Muscle of leg (tissue), 16 donors: ENCODE data around the gene SPEF1. TPM values are rescaled to one million over a fixed set of nuclear protein-coding genes. Genes with fewer than 3 reads are reported as not detected.
"Not testable (repeated sequence)": the region's sequence is repeated elsewhere in the genome, so short reads cannot be mapped to it uniquely, and the experiment has no call there.

Source experiments
- DNase-seq: peaks from one replicate; pipeline ENCODE4 v3.0.0; 2013
- H3K27ac ChIP-seq: one replicate; pipeline ENCODE4 v1.5.1; 2013; ENCODE audit warnings: mild to moderate bottlenecking, low read length, control low read depth
- H3K27me3 ChIP-seq: one replicate; pipeline ENCODE4 v1.6.1; 2013; ENCODE audit warnings: low read length; ENCODE audit not compliant: control insufficient read depth, insufficient read depth
- H3K36me3 ChIP-seq: one replicate; pipeline ENCODE4 v1.6.1; 2013; ENCODE audit warnings: low read length; ENCODE audit not compliant: control insufficient read depth, insufficient read depth
- H3K4me1 ChIP-seq: one replicate; pipeline ENCODE4 v1.6.1; 2013; ENCODE audit warnings: low read length; ENCODE audit not compliant: control insufficient read depth, insufficient read depth
- H3K4me3 ChIP-seq: one replicate; pipeline ENCODE4 v1.5.1; 2013; ENCODE audit warnings: low read length, control low read depth
- H3K9me3 ChIP-seq: replicated peaks from 2 replicates; pipeline ENCODE4 v1.6.1; 2013; ENCODE audit warnings: low read depth, low read length; ENCODE audit not compliant: control insufficient read depth
- WGBS: methylation state at CpG from one replicate; pipeline ENCODE4 v1.1.5; 2013; ENCODE audit warnings: missing lambda C conversion rate; ENCODE audit not compliant: insufficient coverage; 5-methylcytosine and 5-hydroxymethylcytosine counted together
- long read RNA-seq, 11 donors: transcript quantifications; one replicate each; lab custom pipeline, GENCODE V29; 2026
- polyA plus RNA-seq, 8 donors: library from polyadenylated mRNA; unstranded; fragments of 120-200 nt; gene quantifications; one replicate each; pipeline versions ENCODE4 v1.2.1 to v1.2.3, GENCODE V29; 2013; ENCODE audit warnings: inconsistent platforms in 1 of 8, low replicate concordance in 1 of 8; ENCODE audit not compliant: insufficient read length in 8 of 8, insufficient read depth in 1 of 8
- total RNA-seq: library from RNA; stranded (reverse); fragments of 120-200 nt; gene quantifications from one replicate; pipeline ENCODE4 v1.2.4, GENCODE V29; 2013

The SPEF1 gene, protein sequence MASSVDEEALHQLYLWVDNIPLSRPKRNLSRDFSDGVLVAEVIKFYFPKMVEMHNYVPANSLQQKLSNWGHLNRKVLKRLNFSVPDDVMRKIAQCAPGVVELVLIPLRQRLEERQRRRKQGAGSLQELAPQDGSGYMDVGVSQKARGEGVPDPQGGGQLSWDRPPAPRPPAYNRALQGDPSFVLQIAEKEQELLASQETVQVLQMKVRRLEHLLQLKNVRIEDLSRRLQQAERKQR
- total RNA-seq (0.09 TPM), polyA plus RNA-seq (under 1 TPM in 2 of 8 donors, not detected in 6; 0.12 to 0.21 TPM)
- long read RNA-seq, donor 1, result 0 reads
- long read RNA-seq, donor 2, result 0 reads
- long read RNA-seq, donor 3, result 0 reads
- long read RNA-seq, donor 4, result 0 reads
- long read RNA-seq, donor 5, result 0 reads
- long read RNA-seq, donor 6, result 0 reads
- long read RNA-seq, donor 7, result 0 reads
- long read RNA-seq, donor 8, result 0 reads
- long read RNA-seq, donor 9, result 0 reads
- long read RNA-seq, donor 10, result 0 reads
- long read RNA-seq, donor 11, result 0 reads

DNA sequence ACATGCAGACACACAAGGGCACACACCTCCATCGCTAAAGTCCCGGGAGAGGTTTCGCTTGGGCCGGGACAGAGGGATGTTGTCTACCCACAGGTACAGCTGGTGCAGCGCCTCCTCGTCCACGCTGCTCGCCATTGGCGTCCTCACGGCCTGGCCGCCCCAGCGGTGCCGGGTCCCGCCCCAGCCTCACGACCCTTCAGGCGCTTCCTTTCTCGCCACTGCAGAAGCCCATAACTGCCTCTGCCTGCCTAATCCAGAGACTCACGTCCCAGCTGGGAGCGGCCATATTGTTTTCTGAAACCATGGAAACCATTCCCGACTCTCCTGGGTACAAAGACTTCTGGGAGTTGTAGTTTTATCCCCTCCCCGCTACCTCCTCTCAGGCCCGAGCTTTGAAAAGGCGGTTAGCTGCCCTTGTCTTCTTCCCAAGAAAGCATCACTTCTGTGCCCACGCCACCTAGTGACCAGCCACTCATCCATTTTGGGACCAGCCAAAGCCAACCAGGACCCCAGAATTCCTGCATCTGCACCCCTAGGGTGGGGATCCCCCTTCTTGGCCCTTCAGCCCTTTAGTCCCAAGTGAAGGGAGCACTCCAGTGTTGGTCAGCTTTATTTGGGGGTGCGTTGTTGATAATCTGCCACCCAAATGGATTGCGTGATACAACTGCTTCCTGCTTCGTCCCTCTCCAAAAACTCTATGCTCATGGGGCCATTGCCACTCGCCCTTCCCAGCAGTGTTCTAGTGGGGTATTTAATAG lies at the start of gene SPEF1:
SPEF1 (minus strand) TSS at position 296 of the 758 bp plus-strand sequence; CDS start at position 135, 161 bp downstream.
- Histone ChIP-seq H3K4me1 (peaks cover 50% of the 10 kb centered on the region), H3K27me3 (peaks cover 31% of the 10 kb centered on the region), H3K36me3 (peaks cover 20% of the 10 kb centered on the region), H3K4me3 (peak within 1 kb of the TSS; percentile 21), H3K9me3 (no peaks in the 10 kb centered on the region), H3K27ac (peak within 1 kb of the TSS; percentile 25)
- DNase-seq, result peak; percentile 97
- 5% methylated on average over 22 of the region's 28 CpGs for WGBS

DNA sequence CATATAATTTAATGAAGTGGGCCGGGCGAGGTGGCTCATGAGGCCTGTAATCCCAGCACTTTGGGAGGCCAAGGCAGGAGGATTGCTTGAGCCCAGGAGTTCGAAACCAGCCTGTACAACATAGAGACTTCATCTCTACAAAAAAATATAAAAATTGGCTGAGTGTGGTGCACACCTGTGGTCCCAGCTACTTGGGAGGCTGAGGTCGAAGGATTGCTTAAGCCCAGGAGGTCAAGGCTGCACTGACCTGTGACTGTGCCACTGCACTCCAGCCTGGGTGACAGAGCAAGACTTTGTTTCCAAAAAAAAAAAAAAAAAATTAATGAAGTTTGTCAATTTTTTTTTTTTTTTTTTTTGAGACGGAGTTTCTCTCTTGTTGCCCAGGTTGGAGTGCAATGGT lies 48.6 kb upstream of the SPEF1 start:
- H3K27me3 ChIP-seq, H3K27ac ChIP-seq, DNase-seq, H3K9me3 ChIP-seq, H3K4me1 ChIP-seq, H3K4me3 ChIP-seq: not testable (repeated sequence)
- H3K36me3 ChIP-seq, result peaks cover 18% of the 10 kb centered on the region
- WGBS, result 100% methylated on average over 2 of the region's 5 CpGs

DNA sequence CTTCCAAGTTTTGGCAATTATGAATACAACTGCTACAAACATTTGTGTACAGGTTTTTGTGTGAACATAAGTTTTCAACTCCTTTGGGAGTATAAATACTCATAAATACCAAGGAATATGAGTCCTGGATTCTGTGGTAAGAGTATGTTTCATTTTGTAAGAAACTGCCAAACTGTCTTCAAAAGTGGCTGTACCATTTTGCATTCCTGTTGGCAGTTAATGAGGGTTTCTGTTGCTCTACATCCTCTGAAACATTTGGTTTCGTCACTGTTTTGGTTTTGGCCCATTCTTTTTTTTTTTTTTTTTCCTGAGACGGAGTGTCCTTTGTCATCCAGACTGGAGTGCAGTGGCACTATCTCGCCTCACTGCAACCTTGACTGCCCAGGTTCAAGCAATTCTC lies 47.5 kb upstream of the SPEF1 start:
- 93% methylated on average over 3 of the region's 3 CpGs for WGBS
- peaks cover 29% of the 10 kb centered on the region for H3K36me3 ChIP-seq
- H3K27ac ChIP-seq, result no peak overlapping the region
- no peaks in the 10 kb centered on the region for H3K4me1 ChIP-seq
- H3K9me3 ChIP-seq, result no peaks in the 10 kb centered on the region
- DNase-seq, result no peak
- H3K4me3 ChIP-seq, result no peak overlapping the region
- H3K27me3 ChIP-seq, result no peaks in the 10 kb centered on the region

DNA sequence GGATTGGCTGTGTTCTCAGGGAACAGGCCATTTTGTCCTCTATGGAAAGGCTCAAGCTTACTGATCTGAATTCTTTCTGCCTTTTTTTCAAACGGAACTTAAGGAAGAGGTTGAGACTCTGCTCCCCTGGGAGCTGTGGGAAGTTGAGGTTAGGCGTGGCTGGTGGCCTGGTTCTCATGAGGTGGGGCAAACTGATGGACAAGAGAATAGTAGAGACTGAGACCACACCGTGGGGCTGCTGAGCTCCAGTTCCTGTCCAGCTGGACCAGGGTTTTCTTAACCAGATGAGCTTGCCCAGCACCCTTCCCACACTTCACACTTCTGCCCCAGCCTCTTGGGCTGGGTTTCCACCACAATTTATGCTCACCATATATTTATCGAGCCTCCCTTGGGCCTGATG lies 45.2 kb upstream of the SPEF1 start:
- Histone ChIP-seq H3K4me3 (no peak overlapping the region), H3K9me3 (no peaks in the 10 kb centered on the region), H3K27me3 (no peaks in the 10 kb centered on the region), H3K27ac (no peak overlapping the region), H3K4me1 (peaks cover 2% of the 10 kb centered on the region), H3K36me3 (peaks cover 45% of the 10 kb centered on the region)
- 84% methylated on average over 2 of the region's 4 CpGs for WGBS
- peak; percentile 11 for DNase-seq

DNA sequence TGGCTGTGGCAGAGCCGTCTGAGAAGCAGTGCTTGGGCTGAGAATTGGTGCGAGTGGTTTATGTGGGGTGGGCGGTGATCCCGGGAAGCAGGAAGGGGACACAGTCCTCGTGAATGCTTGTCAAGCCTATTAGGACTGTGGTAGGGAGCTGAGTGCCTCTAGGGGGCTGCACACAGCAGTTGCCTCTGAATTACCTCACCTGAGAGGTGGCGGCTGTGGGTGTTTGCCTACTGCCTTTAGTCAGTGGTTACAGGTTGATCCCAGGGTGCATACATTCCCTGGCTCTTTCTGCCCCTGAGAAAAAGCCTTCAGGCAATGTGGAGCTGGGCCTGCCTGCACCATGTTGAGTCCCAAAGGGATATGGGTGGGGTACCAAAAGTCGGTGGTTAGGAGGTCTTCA lies 44.3 kb upstream of the SPEF1 start:
- Histone ChIP-seq H3K27me3 (no peaks in the 10 kb centered on the region), H3K27ac (no peak overlapping the region), H3K36me3 (peaks cover 45% of the 10 kb centered on the region), H3K9me3 (no peaks in the 10 kb centered on the region), H3K4me3 (no peak overlapping the region), H3K4me1 (peaks cover 5% of the 10 kb centered on the region)
- no peak for DNase-seq
- 67% methylated on average over 7 of the region's 7 CpGs for WGBS

DNA sequence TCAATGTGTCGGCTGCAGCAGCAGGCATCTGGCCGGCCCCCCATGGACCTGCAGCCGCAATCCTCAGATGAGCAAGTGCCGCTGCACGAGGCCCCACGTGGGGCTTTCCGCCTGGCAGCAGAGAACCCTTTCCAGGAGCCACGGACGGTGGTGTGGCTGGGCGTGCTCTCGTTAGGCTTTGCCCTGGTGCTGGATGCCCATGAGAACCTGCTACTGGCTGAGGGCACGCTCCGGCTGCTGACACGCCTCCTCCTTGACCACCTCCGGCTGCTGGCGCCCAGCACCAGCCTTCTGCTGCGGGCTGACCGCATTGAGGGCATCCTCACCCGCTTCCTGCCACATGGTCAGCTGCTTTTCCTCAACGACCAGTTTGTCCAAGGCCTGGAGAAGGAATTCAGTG lies 42.6 kb upstream of the SPEF1 start:
- H3K36me3 ChIP-seq, result peaks cover 45% of the 10 kb centered on the region
- WGBS, result 92% methylated on average over 20 of the region's 20 CpGs
- no peak for DNase-seq
- H3K27me3 ChIP-seq, result no peaks in the 10 kb centered on the region
- H3K9me3 ChIP-seq, result no peaks in the 10 kb centered on the region
- H3K4me1 ChIP-seq, result peaks cover 16% of the 10 kb centered on the region
- no peak overlapping the region for H3K4me3 ChIP-seq
- H3K27ac ChIP-seq, result no peak overlapping the region

DNA sequence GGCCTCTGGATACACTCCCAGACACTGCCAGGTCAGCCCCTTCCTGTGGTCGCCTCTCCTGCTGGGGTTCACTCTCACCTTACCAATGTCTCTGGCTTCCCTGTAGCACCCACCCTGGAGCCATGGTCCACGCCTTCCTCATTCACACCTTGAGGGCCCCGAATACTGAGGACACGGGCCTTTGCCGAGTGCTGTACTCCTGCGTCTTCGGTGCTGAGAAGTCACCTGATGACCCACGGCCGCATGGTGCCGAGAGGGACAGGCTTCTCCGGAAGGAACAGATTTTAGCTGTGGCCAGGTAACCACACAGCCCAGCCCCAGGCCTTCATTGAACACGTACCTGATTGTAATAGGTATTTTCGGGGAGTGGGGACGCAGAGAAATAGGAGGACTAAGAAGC lies 40.7 kb upstream of the SPEF1 start:
- peak; percentile 16 for DNase-seq
- no peaks in the 10 kb centered on the region for H3K27me3 ChIP-seq
- peaks cover 40% of the 10 kb centered on the region for H3K36me3 ChIP-seq
- 98% methylated on average over 12 of the region's 14 CpGs for WGBS
- H3K27ac ChIP-seq, result no peak overlapping the region
- H3K9me3 ChIP-seq, result no peaks in the 10 kb centered on the region
- peaks cover 28% of the 10 kb centered on the region for H3K4me1 ChIP-seq
- H3K4me3 ChIP-seq, result no peak overlapping the region

DNA sequence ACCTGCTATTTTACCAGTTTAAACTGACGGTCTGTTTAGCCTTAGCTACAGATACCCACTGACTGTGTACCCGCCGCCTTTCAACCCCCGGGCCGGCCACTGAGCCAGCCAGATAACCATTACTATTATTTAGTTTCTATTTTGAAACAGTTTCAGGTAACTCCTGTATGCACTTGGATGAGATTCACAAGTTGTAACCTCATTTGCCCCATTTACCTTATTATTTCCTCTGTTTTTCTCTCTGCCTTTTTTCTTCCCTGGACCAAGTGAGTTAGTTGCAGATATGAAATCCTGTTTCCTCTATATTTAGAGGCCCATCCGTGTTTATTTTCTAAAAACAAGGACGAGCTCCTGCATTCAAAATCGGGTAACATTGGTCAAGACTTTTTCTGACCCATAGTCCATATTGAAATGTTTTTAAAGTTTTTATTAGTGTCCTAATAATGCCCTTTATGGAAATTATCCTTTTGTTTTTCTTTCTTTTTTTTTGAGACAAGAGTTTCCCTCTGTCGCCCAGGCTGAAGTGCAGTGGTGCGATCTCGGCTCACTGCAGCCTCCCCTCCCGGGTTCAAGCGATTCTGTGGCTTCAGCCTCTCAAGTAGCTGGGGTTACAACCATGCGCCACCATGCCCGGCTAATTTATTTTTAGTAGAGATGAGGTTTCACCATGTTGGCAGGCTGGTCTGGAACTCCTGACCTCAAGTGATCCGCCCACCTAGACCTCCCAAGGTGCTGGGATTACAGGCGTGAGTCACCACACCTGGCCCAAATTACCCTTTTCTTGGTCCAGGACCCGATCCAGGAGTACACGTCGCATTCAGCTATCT lies 39.9 kb upstream of the SPEF1 start:
- peak overlapping the region; percentile 78 for H3K4me3 ChIP-seq
- peak overlapping the region; percentile 99 for H3K27ac ChIP-seq
- H3K9me3 ChIP-seq, result no peaks in the 10 kb centered on the region
- WGBS, result 69% methylated on average over 6 of the region's 20 CpGs
- peaks cover 28% of the 10 kb centered on the region for H3K4me1 ChIP-seq
- H3K27me3 ChIP-seq, result no peaks in the 10 kb centered on the region
- peaks cover 39% of the 10 kb centered on the region for H3K36me3 ChIP-seq
- DNase-seq, result peak; percentile 30

DNA sequence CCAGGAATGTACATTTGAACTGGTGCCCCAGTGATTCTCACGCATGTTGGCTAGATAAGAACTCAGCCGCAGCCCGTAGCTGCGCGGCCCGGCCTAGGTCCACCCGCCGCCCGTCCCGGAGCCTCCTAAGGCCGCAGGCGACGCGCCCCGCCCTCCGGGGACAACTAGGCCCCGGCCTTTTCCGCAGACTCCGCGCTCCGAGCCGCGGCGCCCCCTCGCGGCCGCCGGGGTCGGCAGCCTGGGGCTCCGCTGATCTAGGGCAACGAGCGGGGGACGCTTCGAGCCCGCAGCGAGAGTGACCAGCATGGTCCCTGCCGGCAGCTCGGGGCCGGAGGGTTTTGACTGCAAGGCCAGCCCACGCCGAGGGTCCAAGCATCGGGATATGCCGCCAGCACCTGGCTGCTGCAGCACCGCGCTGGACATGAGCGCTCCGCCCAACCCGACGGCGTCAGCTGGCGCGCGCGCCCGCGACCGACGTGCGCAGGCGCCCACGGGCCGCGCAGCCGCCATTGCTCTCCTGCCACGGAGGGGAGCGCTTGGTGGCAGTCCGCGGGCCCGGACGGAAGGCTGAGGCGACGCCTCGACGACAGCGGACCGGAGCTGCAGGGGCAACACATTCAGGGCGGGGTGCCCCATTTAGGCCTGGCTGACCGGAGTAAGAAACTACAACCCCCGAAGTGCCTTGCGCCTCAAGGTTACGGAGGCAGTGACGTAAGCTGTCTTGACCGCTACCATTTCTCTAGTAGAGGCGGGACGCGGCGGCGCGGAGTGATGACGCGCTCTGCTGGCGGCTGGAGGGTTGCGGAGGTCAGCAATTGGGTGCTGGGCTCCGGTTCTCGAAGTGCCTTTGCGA lies 39.0 kb upstream of the SPEF1 start, which contains the start of gene AP5S1:
AP5S1 (plus strand) TSS at position 500 of the 853 bp plus-strand sequence. CDS start 1,571 bp downstream, outside the sequence.
- WGBS, result under 1% methylated on average over 95 of the region's 96 CpGs
- peaks cover 28% of the 10 kb centered on the region for H3K4me1 ChIP-seq
- H3K9me3 ChIP-seq, result no peaks in the 10 kb centered on the region

More for the DNA sequence above, 39.0 kb upstream of the SPEF1 start, which contains the start of gene AP5S1:
- peak within 1 kb of the TSS; percentile 99 for H3K27ac ChIP-seq
- H3K4me3 ChIP-seq, result peak within 1 kb of the TSS; percentile 78
- H3K36me3 ChIP-seq, result peaks cover 31% of the 10 kb centered on the region
- no peaks in the 10 kb centered on the region for H3K27me3 ChIP-seq
- DNase-seq, result peak; percentile 99
